HG03139 (cell line): ENCODE measurements around the gene ZFYVE19.

Source experiments
- ATAC-seq: cut with Tn5 transposase; IDR thresholded peaks from one replicate; pipeline ENCODE4 v1.9.1; 2021; ENCODE audit not compliant: unreplicated experiment

ZFYVE19 gene

DNA sequence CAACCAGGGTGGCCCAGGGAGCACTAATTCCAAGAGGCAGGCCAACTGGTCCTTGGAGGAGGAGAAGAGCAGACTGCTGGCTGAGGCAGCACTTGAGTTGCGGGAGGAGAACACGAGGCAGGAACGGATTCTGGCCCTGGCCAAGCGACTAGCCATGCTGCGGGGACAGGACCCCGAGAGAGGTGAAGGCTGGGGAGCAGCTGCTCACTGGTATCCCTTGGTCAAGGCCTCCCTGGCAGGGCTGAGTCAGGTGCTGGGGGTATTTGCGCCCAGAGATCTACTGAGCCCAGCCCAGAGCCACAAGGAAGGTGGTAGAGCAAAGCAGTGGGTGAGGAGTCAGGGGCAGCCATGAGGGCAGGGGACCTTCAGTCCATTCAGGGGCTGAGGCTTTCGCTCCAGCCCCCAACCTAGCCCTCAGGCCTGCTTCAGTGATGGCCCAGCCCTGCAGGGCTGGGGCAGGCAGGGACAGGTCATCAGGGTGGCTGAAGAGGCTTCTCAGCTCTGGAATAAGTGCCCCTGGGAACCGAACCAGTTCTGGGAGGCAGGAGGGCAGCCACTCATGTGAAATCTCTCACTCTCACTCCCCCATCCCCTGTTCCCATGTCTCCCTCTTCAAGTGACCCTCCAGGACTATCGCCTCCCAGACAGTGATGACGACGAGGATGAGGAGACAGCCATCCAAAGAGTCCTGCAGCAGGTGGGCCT lies 6.0 kb downstream of the ZFYVE19 start:
- no peak for ATAC-seq

DNA sequence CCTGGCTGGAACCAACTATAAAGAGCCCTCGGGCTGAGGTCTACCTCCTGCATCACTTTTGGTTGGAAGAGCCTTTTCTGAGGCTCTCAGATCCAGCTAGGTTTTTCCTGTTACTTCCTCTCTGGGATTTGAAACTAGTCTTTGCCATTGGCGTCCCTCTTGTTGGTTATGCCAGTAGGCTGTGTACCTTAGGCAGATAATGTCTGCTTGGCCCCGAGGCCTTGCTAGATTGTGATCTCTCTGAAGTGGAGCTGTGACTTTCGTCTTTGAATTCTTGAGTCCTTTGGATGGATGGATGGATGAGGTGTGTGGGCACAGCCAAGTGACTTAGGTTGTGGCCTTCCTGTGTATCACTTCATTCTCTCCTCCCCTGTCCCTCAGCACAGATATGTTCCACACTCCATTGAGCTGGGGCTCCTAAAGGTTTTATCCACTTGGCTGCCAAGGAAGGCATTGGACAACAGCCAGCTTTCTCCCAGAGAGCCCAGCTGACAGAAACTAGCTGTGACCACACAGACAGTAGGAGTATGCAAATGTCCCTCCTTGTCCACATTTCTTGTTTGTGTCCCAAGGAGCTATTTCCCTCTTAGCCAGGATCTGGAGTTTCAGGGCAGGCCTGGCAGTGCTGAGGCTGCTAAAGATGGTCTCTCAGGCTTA lies 8.3 kb downstream of the ZFYVE19 start:
- no peak for ATAC-seq

DNA sequence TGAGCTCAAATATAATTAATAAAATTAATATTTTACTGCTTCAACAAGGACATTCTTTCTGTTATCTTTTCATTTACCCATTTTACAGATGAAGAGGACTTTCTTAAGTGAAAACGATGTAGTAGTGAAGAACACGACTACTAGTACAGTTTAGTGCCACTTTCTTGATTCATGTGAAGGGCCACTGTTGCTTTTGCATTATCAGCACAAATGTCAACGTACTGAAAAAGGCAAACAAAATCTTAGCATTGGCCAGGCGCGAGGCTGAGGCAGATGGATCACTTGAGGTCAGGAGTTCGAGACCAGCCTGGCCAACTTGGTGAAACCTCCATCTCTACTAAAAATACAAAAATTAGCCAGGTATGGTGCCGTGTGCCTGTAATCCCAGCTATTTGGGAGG lies 12.2 kb downstream of the ZFYVE19 start:
- ATAC-seq: no peak

DNA sequence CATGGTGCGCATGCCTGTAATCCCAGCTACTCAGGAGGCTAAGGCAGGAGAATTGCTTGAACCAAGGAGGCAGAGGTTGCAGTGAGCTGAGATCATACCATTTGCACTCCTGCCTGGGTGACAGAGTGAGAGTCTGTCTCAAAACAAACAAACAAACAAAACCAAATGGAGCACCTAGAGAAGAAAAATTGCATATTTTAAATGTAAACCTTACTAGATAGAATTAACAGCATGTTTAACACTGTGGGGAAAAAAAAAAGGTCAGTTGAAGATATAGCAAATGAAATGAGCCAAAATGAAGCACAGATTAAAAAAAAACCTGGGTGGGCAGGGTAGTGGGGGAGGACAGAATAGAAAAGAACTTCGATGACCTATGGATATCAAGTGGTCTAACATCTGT lies 14.3 kb downstream of the ZFYVE19 start:
- ATAC-seq: no peak

DNA sequence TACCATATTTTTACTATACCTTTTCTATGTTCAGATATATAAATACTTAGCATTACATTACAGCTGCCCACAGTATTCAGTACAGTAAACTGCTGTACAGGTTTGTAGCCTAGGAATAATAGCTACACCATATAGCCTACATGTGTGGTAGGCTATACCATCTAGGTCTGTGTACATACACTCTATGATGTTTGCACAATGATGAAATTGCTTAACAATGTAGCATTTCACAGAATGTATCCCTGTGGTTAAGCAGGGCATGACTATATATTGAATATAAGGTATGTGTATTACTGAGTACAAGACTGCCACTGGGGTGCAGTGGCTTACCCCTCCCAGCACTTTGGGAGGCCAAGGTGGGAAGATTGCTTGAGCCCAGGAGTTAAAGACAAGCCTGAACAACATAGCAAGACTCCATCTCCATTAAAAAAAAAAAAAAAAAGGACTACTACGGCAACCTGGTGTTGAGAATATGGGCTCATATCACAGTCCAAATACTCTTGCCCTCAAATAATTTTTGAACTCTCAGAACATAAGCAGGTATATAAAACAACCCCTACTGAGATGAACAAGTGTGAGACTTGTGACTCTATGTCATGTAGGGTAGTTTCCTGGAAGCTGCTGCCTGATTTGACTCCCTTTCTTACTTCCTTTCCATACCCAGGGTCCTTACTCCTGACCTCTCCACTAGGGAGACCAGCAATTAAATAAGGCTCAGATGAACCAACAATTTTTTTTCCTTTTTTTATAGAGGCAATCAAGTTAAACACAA lies 16.9 kb downstream of the ZFYVE19 start:
- no peak for ATAC-seq

DNA sequence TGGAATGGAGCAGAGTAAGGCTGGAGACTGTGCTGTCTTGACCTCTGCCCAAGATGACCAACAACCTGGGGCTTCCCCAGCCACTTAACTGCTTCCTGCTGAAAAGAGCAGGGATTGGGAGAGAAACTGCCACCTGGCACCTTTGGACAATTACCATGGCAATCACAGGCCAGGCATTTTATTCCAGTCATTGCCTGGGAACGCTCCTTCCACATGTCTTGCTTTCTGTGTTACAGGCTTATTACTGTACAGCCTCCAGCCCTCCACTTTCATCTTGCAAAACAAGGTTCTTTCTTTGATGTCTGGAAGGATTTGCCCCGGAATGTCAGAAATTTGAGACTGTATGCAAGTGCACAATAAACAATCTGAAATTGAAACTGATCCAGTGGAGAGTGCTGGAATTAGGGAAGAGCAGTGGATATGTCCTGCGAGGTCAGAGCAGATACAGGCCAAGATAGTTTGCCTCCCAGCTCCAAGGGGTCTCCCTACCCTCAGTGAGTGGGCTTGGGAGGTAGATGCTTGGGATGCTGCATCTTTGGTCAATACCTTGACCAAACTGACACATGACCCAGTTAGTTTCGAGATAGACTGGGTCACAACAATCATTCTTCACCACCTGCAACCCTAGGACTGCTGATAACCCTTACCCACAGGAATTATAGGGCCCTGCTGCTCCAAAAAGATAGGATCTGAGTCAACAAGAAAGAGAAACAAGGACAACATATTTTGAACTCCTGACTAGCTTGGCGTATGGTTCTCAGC lies 19.0 kb downstream of the ZFYVE19 start:
- no peak for ATAC-seq

DNA sequence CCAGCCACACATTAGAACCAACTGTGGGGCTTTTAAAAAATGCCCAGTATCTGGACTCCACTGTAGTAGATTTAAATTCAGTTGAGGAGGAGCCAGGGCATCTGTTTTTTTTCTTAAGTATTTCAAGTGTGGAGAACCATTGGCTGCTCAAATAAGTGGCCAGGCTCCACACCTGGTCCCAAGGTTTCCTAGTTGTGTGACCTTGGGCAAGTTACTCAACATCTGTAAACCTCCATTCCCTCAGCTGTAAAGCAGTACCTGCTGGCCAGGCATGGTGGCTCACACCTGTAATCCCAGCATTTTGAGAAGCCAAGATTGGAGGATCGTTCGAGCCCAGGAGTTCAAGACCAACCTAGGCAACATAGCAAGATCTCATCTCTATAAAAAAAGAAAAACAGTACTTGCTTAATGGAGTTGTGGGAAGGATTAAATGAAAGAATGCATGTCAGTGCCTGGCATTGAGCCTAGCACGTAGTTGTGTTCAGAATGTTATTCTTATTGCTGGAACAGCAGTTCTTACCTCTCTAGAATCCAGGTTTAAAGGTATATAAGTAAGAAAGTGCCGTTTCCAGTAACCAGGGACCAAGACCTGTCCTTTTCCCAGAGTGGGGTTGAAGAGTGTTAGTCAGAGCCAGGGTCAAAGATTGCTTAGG lies 19.7 kb downstream of the ZFYVE19 start:
- no peak for ATAC-seq

DNA sequence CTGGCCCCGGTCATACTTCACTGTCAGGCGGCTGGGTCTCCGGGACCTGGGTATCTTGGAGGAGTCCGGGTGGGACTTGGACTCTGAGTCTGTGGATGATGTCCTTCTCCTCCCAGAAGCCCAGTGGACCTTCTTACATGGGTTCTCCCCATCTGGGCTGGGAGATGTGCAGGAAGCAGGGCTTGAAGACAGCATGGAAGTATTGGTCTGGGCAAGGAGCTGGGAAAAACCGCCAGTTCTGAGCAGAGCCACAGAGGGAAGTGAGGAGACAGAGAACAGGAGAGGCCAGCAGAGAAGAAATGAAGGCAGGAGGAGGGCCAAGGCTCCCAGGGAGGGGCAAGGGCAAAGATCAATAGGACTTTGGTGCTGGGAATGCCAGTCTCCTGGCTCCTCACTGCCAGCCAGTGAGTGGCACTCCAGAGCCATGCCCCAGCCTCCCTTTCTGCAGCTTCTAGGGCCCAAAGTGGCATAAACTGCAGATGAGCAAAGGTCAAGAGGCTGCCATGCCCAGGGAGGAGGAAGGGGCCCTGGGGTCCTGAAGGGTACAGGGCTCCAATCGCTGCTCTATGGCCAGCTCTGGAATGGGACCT lies 21.7 kb downstream of the ZFYVE19 start, which contains the start of gene PPP1R14D:
Gene PPP1R14D, minus strand, starts transcription at position 262 of the 590 bp plus-strand sequence. Its CDS starts 67 bp downstream, at position 195.
- no peak for ATAC-seq

DNA sequence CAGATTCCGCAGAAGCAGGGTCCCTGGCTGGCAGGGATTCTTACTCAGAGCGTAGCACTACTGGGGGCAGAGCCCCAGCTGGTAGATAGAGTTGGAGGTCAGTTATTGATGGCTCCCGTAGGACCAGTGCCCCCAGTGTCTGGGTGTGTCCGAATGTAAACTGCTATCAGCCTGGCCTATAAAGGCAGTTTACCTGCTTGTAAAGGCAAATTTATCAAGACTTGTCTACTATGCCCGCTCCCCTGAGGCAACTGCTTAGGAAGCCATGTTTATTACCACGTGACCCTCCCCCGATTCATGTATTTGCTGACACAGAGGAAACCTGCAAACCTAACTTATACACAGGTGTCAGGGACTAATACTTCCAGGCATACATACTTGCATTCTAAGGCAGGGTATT lies 22.2 kb downstream of the ZFYVE19 start:
- no peak for ATAC-seq

DNA sequence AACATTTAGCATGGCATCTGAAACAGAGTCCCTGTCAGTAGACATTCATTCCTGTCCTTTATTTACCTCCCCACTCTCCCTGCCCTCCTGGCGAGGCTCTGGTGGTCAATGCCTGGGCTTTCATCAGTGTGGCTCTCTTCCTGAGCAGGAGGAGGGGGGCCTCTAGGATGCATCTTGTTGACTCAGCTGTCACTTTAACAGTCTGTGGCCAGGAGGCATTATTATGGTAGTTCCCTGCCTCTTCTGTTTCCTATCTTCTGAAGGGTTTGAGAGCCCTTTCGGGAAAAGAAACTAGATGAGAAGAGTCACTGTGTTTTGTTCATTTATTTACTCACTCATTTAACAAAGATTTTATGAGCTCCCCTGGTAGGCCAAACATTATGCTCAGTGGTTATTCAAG lies 24.0 kb downstream of the ZFYVE19 start:
- no peak for ATAC-seq

DNA sequence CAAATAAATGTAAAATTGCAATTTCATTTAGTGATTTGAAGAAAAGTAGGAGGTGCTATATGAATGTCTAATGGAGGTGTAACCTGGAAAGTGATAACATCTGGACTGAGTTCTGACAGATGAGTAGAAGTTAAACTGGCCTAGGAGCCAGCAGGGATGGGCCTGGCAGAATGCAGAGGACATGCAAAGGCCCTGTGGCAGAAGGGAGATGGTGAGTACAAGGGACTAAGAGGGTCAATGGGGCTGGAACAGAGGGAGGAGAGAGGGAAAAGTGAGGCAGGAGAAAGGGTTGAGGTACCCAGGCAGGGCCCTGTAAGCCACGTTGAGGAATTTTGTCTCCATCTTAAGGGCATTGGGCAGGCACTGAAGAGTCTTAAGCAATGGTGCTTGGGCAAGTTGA lies 25.0 kb downstream of the ZFYVE19 start:
- ATAC-seq: no peak

DNA sequence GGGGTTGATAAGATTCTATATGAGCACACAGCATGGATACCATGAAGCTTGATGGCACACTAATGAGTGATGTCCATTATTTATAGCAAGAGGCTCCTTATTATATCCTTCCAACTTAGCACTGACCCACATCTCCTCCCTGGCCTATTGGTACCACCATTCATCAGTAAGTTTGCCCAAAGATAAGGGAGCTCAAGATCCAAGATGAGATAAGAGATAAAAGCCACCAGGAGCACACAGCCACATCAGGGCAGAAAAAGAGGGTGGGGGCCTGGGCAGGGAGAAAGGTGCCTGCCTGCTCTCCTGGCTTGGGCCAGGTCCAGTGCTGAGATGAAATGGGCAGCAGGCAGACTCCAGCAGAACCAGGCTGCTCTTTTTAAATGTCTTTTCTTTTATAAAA lies 26.0 kb downstream of the ZFYVE19 start:
- ATAC-seq: no peak

DNA sequence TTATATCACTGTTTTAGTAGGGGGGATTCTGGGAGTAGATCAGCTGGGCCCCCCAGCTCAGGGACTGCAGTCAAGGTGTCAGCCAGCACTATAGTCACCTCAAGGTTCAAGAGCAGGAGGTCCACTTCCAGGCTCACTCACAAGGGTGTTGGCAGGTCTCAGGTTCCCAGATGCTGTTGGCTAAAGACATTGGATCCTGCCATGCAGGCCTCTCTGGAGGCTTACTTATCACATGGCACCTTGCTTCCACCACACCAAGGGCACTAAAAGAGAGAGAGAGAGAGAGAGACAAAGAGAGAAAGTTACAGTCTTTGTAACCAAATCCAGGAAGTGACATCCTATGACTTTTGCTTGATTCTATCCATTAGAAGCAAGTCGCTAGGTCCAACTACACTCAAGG lies 29.1 kb downstream of the ZFYVE19 start:
- no peak for ATAC-seq

DNA sequence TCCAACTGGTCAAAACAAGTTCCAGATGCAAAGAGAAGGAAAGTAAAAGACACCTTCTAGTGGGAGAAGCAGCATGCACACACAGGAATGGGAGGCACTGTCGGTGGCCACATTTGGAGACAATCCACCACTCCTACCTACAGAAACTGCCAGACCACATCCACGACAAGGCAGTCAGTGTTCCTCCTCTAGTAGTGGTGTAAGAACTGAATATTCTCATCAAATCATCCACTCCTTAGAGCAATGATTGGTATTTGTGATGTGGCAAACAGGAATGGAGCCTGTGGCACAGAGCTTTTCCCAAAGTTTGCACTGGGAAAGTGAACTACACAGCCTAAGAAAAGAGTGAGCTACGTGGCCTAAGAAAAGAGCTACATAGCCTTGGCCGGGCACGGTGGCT lies 31.9 kb downstream of the ZFYVE19 start:
- no peak for ATAC-seq

DNA sequence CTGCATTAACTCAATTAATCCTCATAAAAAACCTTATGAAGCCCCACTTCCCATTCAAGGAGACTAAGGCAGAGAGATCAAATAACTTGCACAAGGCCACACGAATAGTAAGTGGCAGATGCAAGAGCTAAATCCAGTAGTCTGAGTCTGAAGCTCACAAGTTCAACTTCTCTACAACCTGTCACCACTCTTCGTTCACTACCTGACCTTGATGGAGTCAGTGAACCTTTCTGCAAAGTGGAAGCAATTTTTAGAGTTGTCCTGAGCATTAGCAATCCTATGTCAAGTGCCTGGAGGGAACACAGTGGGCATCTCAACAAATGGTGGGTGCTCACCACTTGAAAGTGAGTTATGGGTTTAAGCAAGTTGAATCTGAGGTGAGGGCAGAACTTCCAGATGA lies 34.9 kb downstream of the ZFYVE19 start:
- ATAC-seq: no peak

DNA sequence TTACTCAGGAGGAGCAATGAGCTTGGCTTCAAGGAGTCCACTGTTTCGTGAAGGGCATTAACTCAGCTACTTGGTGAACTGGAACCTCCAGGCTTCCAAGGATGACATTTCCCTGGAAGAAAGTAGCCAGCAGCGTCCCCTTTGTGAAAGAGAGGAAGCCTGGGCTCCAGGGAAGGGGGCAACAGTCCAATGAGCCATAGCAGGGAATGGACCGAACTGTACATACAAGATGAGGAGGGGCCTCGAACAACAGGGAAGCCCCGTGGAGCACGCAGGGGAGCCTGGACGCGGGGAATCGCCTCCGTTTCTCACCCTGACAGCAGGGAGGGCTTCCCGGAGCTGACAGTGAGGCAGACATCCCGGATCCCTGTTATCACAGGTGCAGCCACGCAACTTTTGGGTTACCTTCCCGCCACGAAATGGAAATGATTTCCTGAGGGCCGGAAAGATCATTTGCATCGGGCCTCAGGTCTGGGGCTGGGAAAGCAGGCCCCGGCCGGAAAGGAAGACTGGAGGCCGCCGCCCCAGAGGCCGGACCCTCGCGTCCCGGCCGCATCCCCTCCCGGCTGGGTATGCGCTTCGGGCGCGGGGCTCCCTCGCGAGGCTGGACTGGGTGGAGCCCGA lies 36.5 kb downstream of the ZFYVE19 start:
- no peak for ATAC-seq

DNA sequence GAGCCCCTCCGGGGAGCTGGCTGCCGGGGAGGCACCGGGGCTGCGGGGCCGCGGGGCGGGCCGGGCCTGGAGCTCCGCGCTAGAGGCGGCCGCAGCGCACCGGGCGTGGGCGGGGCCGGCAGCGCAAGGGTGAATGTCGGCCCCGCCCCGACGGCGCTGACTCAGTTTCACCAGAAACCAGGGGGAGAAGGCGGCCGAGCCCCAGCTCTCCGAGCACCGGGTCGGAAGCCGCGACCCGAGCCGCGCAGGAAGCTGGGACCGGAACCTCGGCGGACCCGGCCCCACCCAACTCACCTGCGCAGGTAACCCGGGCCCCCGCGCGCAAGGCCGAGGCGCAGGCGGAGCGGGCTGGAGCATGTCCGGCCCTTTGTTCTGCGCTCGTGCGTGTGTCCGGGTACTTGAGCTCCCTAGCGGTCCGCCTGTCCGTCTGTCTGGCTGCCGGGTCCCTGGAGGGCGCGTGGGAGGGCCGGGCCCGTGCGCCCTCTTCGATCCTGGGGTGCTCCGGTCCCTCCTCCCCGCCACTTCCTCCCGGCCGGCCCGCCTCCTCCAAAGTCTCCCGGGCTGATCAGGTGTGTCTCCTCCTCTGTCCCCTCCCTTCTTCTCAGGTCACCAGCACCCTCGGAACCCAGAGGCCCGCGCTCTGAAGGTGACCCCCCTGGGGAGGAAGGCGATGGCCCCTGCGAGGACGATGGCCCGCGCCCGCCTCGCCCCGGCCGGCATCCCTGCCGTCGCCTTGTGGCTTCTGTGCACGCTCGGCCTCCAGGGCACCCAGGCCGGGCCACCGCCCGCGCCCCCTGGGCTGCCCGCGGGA lies 37.2 kb downstream of the ZFYVE19 start, which contains the start of gene SPINT1:
Gene SPINT1, plus strand, starts transcription at position 164 of the 811 bp plus-strand sequence. Its CDS starts 507 bp downstream, at position 671.
- no peak for ATAC-seq

DNA sequence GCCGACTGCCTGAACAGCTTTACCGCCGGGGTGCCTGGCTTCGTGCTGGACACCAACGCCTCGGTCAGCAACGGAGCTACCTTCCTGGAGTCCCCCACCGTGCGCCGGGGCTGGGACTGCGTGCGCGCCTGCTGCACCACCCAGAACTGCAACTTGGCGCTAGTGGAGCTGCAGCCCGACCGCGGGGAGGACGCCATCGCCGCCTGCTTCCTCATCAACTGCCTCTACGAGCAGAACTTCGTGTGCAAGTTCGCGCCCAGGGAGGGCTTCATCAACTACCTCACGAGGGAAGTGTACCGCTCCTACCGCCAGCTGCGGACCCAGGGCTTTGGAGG lies 37.8 kb downstream of the ZFYVE19 start:
- no peak for ATAC-seq

DNA sequence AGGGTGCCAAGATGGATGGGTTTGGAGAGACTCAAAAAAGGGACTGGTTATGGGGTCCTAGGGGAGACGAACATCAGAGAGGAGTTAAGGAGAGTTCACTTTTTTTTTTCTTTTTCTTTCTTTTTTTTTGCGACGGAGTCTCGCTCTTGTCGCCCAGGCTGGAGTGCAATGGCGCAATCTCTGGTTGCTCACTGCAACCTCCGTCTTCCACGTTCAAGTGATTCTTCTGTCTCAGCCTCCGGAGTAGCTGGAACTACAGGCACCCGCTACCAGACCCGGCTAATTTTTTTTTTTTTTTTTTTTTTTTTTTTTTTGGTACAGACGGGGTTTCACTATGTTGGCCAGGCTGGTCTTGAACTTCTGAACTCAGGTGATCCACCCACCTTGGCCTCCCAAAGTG lies 38.1 kb downstream of the ZFYVE19 start:
- no peak for ATAC-seq
